Chondrocyte (in vitro differentiated cells): Measurements from ENCODE around the gene ANXA6. TPM values are rescaled to one million over a fixed set of nuclear protein-coding genes. Genes with fewer than 3 reads are reported as not detected.
"Not testable (repeated sequence)": the region's sequence is repeated elsewhere in the genome, so short reads cannot be mapped to it uniquely, and the experiment has no call there.

ENCODE experiments used
- DNase-seq: peaks from one replicate; pipeline ENCODE4 v3.0.0; 2021; ENCODE audit warnings: mixed read lengths, low spot score
- H3K27ac Mint-ChIP-seq: one replicate; pipeline ENCODE4 v1.8.0; 2021; ENCODE audit warnings: mild to moderate bottlenecking, moderate library complexity, mixed read lengths; ENCODE audit not compliant: unreplicated experiment
- H3K27me3 Mint-ChIP-seq: 2 replicates; pipeline ENCODE4 v1.8.0; 2021; ENCODE audit warnings: low read depth, mixed read lengths
- H3K36me3 Mint-ChIP-seq: 2 replicates; pipeline ENCODE4 v1.8.0; 2021; ENCODE audit warnings: low read depth, mixed read lengths
- H3K4me1 Mint-ChIP-seq: 2 replicates; pipeline ENCODE4 v1.8.0; 2021; ENCODE audit warnings: low read depth, mild to moderate bottlenecking, mixed read lengths
- H3K4me3 Mint-ChIP-seq: one replicate; pipeline ENCODE4 v1.8.0; 2021; ENCODE audit warnings: mild to moderate bottlenecking, moderate library complexity, mixed read lengths; ENCODE audit not compliant: unreplicated experiment
- H3K9me3 Mint-ChIP-seq: 2 replicates; pipeline ENCODE4 v1.8.0; 2021; ENCODE audit warnings: low read depth, mixed read lengths
- total RNA-seq: library from RNA; stranded (reverse); gene quantifications from 3 replicates; pipeline ENCODE4 v1.2.1, GENCODE V29; 2021
- TF ChIP-seq, protein P1 (sequence below): fragments of 200-600 bp; sonication (generic); IDR thresholded peaks from 2 replicates; pipeline ENCODE4 v1.5.0; 2021; ENCODE audit warnings: antibody characterized with exemption, mild to moderate bottlenecking, moderate library complexity

Gene ANXA6
- total RNA-seq, 1 donor from 2014 or later: 450 TPM

- peaks cover 12% of the 10 kb centered on the region for H3K27me3 Mint-ChIP-seq
- H3K27ac Mint-ChIP-seq: no peak overlapping the region
- no peak overlapping the region for H3K4me3 Mint-ChIP-seq
- no peaks in the 10 kb centered on the region for H3K9me3 Mint-ChIP-seq
- TF ChIP-seq, protein P1, sequence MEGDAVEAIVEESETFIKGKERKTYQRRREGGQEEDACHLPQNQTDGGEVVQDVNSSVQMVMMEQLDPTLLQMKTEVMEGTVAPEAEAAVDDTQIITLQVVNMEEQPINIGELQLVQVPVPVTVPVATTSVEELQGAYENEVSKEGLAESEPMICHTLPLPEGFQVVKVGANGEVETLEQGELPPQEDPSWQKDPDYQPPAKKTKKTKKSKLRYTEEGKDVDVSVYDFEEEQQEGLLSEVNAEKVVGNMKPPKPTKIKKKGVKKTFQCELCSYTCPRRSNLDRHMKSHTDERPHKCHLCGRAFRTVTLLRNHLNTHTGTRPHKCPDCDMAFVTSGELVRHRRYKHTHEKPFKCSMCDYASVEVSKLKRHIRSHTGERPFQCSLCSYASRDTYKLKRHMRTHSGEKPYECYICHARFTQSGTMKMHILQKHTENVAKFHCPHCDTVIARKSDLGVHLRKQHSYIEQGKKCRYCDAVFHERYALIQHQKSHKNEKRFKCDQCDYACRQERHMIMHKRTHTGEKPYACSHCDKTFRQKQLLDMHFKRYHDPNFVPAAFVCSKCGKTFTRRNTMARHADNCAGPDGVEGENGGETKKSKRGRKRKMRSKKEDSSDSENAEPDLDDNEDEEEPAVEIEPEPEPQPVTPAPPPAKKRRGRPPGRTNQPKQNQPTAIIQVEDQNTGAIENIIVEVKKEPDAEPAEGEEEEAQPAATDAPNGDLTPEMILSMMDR: no peak
- DNase-seq: no peak
- peaks cover 1% of the 10 kb centered on the region for H3K36me3 Mint-ChIP-seq
- H3K4me1 Mint-ChIP-seq: peaks cover 2% of the 10 kb centered on the region
These were observed 24.4 kb upstream of the ANXA6 start for GRCh38 chr5:151181818-151182523.

DNA sequence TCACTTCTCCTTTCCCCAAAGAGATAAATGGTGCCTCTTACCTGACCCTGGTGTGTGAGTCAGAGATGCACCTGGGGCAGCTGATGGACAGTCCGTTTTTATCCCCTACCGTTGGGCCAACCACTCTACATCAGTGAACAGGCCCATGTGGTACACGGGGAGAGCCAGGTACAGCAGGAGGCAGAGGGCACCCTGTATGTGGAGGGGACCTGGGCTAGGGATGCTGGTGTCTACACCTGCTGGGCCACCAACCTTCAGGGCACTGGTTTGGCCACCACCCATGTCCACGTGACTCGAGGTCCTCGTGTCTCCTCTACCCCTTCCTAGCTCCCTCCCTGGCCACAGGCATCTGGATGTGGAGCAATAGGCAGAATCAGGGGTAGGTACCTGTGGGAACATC, 22.7 kb upstream of the ANXA6 start:
- Mint-ChIP-seq H3K27ac (no peak overlapping the region), H3K27me3 (peaks cover 11% of the 10 kb centered on the region), H3K4me3 (no peak overlapping the region), H3K9me3 (no peaks in the 10 kb centered on the region), H3K4me1 (peaks cover 2% of the 10 kb centered on the region), H3K36me3 (peaks cover 1% of the 10 kb centered on the region)
- TF ChIP-seq, protein P1: no peak
- DNase-seq: no peak

GRCh38 chr5:151179489-151179840, 21.9 kb upstream of the ANXA6 start:
- H3K36me3 Mint-ChIP-seq: peaks cover 1% of the 10 kb centered on the region
- TF ChIP-seq, protein P1: no peak
- no peak for DNase-seq
- no peak overlapping the region for H3K27ac Mint-ChIP-seq
- peaks cover 2% of the 10 kb centered on the region for H3K4me1 Mint-ChIP-seq
- no peaks in the 10 kb centered on the region for H3K9me3 Mint-ChIP-seq
- peaks cover 12% of the 10 kb centered on the region for H3K27me3 Mint-ChIP-seq
- H3K4me3 Mint-ChIP-seq: no peak overlapping the region

- Mint-ChIP-seq H3K36me3 (peaks cover 1% of the 10 kb centered on the region), H3K4me1 (peaks cover 2% of the 10 kb centered on the region), H3K27ac (no peak overlapping the region), H3K9me3 (no peaks in the 10 kb centered on the region), H3K4me3 (no peak overlapping the region), H3K27me3 (peaks cover 13% of the 10 kb centered on the region)
- TF ChIP-seq, protein P1: no peak
- DNase-seq: no peak
These were observed 21.4 kb upstream of the ANXA6 start for GRCh38 chr5:151178777-151179488.

GRCh38 chr5:151178372-151178771, 20.8 kb upstream of the ANXA6 start:
- peaks cover 1% of the 10 kb centered on the region for H3K36me3 Mint-ChIP-seq
- H3K4me1 Mint-ChIP-seq: no peaks in the 10 kb centered on the region
- TF ChIP-seq, protein P1: no peak
- no peak overlapping the region for H3K27ac Mint-ChIP-seq
- no peak overlapping the region for H3K4me3 Mint-ChIP-seq
- H3K9me3 Mint-ChIP-seq: no peaks in the 10 kb centered on the region
- DNase-seq: no peak
- peaks cover 13% of the 10 kb centered on the region for H3K27me3 Mint-ChIP-seq

- not testable (repeated sequence) for H3K27ac Mint-ChIP-seq, H3K4me1 Mint-ChIP-seq, H3K36me3 Mint-ChIP-seq, DNase-seq, H3K4me3 Mint-ChIP-seq, H3K9me3 Mint-ChIP-seq
- peaks cover 13% of the 10 kb centered on the region for H3K27me3 Mint-ChIP-seq
These were observed 18.7 kb upstream of the ANXA6 start for GRCh38 chr5:151176268-151176667.
